B cell (primary cell): Measurements from ENCODE around the gene DGUOK.

Experiments used
- EZH2 ChIP-seq: IDR thresholded peaks from 2 replicates; pipeline ENCODE4 v1.6.1; 2012; ENCODE audit warnings: borderline replicate concordance, low read depth, mild to moderate bottlenecking, moderate library complexity, low read length; ENCODE audit not compliant: insufficient read depth, poor library complexity, severe bottlenecking
- TF ChIP-seq, protein P1 (sequence below): fragments of 200-600 bp; IDR thresholded peaks from one replicate; pipeline ENCODE4 v1.8.0; 2022; ENCODE audit warnings: antibody characterized with exemption, mild to moderate bottlenecking

DNA sequence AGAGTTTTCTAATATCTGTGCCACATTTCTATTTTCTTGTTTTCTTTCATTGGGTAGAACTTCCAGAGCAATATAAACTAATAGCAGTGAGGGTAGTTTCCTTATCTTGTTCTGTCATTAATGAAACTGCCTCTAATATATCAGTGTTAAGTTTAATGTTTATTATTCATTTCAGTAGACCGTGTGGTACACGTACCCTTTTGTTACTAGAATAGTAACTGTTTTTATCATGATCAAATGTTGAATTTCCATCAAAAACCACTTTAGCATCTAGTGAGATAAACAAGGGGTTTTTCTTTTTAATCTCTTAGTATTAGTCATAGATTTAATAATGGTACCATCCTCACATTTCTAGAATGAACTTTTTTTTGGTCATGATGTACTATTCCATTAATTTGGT, 16.0 kb downstream of the DGUOK start:
- TF ChIP-seq, protein P1, sequence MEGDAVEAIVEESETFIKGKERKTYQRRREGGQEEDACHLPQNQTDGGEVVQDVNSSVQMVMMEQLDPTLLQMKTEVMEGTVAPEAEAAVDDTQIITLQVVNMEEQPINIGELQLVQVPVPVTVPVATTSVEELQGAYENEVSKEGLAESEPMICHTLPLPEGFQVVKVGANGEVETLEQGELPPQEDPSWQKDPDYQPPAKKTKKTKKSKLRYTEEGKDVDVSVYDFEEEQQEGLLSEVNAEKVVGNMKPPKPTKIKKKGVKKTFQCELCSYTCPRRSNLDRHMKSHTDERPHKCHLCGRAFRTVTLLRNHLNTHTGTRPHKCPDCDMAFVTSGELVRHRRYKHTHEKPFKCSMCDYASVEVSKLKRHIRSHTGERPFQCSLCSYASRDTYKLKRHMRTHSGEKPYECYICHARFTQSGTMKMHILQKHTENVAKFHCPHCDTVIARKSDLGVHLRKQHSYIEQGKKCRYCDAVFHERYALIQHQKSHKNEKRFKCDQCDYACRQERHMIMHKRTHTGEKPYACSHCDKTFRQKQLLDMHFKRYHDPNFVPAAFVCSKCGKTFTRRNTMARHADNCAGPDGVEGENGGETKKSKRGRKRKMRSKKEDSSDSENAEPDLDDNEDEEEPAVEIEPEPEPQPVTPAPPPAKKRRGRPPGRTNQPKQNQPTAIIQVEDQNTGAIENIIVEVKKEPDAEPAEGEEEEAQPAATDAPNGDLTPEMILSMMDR: no peak
- no peak for TF ChIP-seq EZH2
